ENCODE data around the gene MAST2. TPM values are rescaled to one million over a fixed set of nuclear protein-coding genes. Genes with fewer than 3 reads are reported as not detected.

Gene MAST2
- total RNA-seq, 1 experiment from 2014 or later: 41.9 TPM

DNA sequence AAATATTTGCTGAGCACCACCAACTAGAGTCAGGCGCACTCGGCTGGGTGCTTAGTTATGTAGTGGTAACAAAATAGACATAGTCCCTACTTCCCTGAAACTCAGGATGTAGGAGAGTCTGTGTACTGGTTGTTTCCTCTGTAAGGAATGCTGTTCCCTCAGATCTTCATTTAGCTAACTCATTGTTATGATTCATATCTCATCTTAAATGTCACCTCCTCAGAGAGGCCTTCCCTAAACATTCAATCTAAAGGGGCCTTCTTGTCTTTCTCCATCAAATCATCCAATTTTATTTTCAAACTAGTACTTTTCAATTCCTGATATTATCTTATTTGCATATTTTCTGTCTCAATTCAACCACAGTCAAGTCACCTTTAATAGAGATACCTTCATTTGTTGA is 196.1 kb downstream of the MAST2 start (continued):
- TF ChIP-seq, protein P1, sequence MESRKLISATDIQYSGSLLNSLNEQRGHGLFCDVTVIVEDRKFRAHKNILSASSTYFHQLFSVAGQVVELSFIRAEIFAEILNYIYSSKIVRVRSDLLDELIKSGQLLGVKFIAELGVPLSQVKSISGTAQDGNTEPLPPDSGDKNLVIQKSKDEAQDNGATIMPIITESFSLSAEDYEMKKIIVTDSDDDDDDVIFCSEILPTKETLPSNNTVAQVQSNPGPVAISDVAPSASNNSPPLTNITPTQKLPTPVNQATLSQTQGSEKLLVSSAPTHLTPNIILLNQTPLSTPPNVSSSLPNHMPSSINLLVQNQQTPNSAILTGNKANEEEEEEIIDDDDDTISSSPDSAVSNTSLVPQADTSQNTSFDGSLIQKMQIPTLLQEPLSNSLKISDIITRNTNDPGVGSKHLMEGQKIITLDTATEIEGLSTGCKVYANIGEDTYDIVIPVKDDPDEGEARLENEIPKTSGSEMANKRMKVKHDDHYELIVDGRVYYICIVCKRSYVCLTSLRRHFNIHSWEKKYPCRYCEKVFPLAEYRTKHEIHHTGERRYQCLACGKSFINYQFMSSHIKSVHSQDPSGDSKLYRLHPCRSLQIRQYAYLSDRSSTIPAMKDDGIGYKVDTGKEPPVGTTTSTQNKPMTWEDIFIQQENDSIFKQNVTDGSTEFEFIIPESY (IDR thresholded peaks at IDR 0.05; ENCODE audit: extremely low read depth, insufficient replicate concordance, low read length): no peak

DNA sequence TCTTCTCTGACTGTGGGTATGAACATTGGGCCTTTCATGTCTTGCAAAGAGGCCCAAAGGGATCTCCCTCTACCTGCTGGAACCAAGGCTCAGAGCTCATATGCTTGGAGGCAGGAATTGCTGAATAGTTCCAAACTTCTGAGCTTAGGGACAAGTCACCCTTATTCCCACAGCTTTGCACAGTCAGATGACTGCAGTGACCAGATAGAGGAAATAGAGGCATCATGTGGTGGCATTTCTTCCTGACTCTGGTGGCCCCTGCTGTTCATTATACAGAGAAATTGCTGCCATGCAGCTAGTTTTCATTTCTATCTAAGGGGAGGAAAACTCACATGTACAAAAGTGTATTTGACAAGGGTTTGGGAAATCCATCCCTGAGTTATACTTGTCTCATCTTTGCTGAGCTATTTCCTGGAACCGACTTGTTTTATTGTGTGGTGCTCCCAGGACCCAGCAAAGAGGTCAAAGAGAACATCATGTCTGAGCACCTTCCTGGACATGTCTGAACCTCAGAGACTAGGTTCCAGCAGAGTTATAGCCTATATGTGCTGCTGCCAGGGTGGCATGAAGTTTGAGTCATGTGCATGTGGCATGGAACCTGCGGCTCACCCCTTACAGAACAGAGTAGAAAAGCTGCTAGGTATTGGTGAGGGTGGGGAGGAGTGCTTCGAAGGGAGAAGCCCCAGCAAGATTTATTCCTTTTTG is 197.8 kb downstream of the MAST2 start:
- no peaks in the 10 kb centered on the region for H3K79me2 ChIP-seq (ENCODE audit: insufficient read depth, low read length)
- no peak for DNase-seq (ENCODE audit: low read depth, low spot score)
- no peaks in the 10 kb centered on the region for H3K27me3 ChIP-seq (ENCODE audit: insufficient read depth, low read length)
- no peak overlapping the region for H3K27ac ChIP-seq (ENCODE audit: low read depth, low read length)
- ChIA-PET POLR2A (no interaction called here), RAD21 (ENCODE audit: low non-redundant PET in 1 of 2, low total read pairs in 2 of 2, uncharacterized antibody in 2 of 2, unreplicated experiment in 2 of 2) (no interaction called here), CTCF (no interaction called here)
- H3K9me2 ChIP-seq (ENCODE audit: insufficient read depth): no peaks in the 10 kb centered on the region
- H3K36me3 ChIP-seq (ENCODE audit: control insufficient read depth in 1 of 2, insufficient read depth in 2 of 2, low read length in 2 of 2): peaks cover 5 to 11% of the 10 kb centered on the region in 2 experiments; a peak in 3 of 4 replicates
- intact Hi-C loops (cut with micrococcal nuclease): no loop called here
- BruUV-seq (replicated peaks): no TSS peak
- no peak overlapping the region for H3K9ac ChIP-seq (ENCODE audit: low read length)
- no peak overlapping the region for H3K4me2 ChIP-seq (ENCODE audit: low read length)
- no peak for TF ChIP-seq YY1 (IDR thresholded peaks at IDR 0.05; ENCODE audit: extremely low read depth, insufficient replicate concordance, low read depth, low read length)
- TF ChIP-seq RAD21 (IDR thresholded peaks at IDR 0.05; ENCODE audit: low read depth): peak; percentile 34; the same call in 1 of the 2 replicates
- no peak overlapping the region for H3K4me3 ChIP-seq (replicated peaks in 1 of 2; ENCODE audit: low read depth in 1 of 2, low read length in 2 of 2)
- H2AFZ ChIP-seq (ENCODE audit: low read depth, low read length, poor library complexity, severe bottlenecking): no peak overlapping the region
- H3K4me1 ChIP-seq (ENCODE audit: control insufficient read depth in 1 of 2, insufficient read depth in 2 of 2, low read length in 2 of 2): peaks cover 0 to 5% of the 10 kb centered on the region in 2 experiments; a peak in 1 of 4 replicates
- ATAC-seq: no peak
- H4K20me1 ChIP-seq (ENCODE audit: insufficient read depth): no peaks in the 10 kb centered on the region
- H3K9me3 ChIP-seq (ENCODE audit: control insufficient read depth in 1 of 2, insufficient read depth in 1 of 2, low read depth in 1 of 2, low read length in 2 of 2): no peaks in the 10 kb centered on the region
